Fibroblast of villous mesenchyme (primary cell): ENCODE results near the gene ZC3H4. TPM values are rescaled to one million over a fixed set of nuclear protein-coding genes. Genes with fewer than 3 reads are reported as not detected.

Experiments
- DNase-seq: peaks from one replicate; pipeline ENCODE4 v3.0.0-alpha.2; 2010; ENCODE audit warnings: low read depth
- H3K4me3 ChIP-seq: 2 replicates; pipeline ENCODE4 v1.5.1; 2011; ENCODE audit warnings: low read depth, mild to moderate bottlenecking, low read length
- total RNA-seq: library from RNA; depleted of rRNA; stranded (reverse); fragments of >200 nt; gene quantifications from 2 replicates; pipeline ENCODE4 v1.2.3, GENCODE V29; 2012
- TF ChIP-seq, protein P1 (sequence below): IDR thresholded peaks from 2 replicates; pipeline ENCODE4 v1.5.1; 2012; ENCODE audit warnings: low read depth, mild to moderate bottlenecking, low read length; ENCODE audit not compliant: insufficient read depth

ZC3H4 gene
- total RNA-seq, 1 donor: 16.0 TPM

DNA sequence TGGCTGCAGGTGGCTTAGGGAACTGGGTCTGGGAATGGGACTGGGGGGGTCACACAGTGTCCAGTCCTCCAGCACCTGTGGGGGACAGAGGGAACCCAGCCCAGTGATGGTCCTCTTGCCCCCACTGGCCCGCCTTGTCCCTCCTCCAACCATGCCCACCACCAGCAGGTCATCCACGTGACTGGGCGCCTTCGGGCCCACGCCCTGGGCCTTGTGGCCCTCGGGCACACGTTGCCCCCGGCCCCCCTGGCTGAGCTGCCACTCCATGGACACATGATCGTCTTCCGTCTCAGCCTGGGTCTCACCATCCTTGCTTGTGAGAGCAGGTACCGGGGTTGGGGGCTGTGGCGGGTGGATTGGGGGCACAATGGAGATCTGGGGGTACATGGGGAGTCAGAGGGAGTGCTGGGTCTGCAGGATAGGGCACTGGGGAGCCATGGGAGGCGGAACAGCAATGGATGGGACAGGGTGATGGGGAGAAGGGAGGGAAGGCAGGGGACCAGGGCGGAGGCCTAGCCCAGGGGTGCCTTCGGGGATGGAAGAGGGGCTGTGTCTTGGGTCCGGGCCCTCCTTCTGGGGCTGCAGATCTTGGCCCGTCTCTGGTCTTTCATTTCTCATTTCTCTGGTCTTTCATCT lies 74.2 kb downstream of the ZC3H4 start:
- no peak overlapping the region for H3K4me3 ChIP-seq
- no peak for DNase-seq
- TF ChIP-seq, protein P1, sequence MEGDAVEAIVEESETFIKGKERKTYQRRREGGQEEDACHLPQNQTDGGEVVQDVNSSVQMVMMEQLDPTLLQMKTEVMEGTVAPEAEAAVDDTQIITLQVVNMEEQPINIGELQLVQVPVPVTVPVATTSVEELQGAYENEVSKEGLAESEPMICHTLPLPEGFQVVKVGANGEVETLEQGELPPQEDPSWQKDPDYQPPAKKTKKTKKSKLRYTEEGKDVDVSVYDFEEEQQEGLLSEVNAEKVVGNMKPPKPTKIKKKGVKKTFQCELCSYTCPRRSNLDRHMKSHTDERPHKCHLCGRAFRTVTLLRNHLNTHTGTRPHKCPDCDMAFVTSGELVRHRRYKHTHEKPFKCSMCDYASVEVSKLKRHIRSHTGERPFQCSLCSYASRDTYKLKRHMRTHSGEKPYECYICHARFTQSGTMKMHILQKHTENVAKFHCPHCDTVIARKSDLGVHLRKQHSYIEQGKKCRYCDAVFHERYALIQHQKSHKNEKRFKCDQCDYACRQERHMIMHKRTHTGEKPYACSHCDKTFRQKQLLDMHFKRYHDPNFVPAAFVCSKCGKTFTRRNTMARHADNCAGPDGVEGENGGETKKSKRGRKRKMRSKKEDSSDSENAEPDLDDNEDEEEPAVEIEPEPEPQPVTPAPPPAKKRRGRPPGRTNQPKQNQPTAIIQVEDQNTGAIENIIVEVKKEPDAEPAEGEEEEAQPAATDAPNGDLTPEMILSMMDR: no peak

DNA sequence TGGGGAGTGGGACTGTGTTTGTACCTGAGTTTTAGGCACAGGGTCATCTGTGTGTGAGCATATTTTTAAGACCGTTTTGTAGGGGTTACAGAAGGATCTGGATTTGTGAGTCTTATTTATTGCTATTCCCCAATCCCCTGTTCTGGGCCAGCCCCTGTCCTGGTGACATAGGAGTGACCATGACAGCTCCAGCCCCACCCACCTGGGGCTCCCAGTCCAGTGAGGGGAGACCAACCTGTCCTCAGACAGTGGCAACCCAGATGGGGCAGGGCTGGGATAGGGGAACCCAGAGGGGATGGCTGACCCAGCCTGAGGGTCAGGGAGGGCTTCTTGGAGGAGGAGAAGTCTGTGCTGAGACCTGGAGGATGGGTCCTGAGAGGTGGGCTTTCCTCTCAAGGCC lies 75.8 kb downstream of the ZC3H4 start:
- TF ChIP-seq, protein P1: no peak
- no peak for DNase-seq
- H3K4me3 ChIP-seq: no peak overlapping the region

DNA sequence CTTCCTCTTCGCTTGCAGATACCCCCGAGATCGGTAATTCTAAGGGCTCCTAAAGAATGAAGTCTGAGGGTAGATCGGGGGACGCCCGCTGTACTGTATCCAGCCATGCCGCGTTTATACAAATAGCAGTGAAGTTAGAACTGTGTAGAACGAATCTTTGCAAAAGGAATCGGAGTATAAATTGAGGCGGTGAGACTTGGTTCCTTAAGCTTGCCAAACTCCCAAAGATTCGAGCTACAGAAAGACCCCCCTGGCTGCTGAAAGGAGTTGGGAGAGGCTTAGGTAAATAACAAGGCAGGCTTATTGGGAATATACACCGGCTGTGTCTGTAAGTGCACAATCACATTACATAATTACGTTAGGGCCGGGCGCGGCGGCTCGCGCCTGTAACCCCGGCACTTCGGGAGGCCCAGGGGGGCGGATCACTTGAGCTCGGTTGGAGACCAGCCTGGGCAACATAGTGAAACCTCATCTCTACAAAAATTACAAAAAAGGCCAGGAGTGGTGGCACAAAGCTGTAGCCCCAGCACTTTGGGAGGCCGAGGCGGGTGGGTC lies 77.4 kb downstream of the ZC3H4 start:
- peak overlapping the region; percentile 50 for H3K4me3 ChIP-seq
- no peak for DNase-seq
- TF ChIP-seq, protein P1: no peak

DNA sequence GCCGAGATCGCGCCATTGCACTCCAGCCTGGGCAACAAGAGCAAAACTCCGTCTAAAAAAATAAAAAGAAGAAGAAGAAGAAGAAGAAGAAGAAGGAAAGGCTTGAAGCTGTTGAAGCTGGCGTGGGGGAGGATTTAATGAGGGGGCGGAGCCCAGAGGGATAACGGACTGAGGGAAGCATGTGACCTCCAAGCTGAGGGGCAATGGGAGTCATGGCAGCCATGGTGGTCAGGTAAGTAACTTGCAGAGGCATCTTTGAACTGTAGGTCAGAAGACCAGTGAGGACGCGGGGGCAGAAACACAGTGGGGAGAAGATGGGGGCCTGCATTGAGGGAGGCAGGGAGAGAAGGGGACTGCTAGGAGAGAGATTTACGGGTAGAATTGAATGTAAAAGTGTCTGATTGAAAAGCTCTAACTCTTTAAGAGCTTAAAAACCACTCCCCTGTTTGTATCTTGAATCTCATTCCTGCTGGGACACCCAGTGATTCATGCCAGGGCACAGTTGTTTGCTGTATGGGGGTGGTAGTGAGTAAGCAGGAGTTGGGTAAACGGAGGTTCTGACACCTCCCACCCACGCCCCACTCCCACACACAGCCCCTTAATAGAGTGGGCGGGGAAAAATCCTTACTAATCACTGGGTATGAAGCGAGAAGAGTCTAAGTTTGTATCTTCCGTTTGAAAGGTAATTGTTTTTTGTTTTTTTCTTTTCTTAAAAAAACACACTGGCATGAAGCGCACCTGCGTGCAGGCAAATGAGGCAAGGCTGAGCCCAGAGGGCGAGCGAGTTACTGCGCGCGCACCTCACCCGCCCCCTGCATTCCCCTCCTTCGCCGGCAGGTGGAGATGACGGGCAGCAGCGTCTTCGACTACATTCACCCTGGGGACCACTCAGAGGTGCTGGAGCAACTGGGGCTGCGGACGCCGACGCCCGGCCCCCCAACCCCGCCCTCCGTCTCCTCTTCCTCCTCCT lies 78.2 kb downstream of the ZC3H4 start:
- DNase-seq: peak; percentile 82
- peak overlapping the region; percentile 50 for H3K4me3 ChIP-seq
- TF ChIP-seq, protein P1: peak; percentile 93

DNA sequence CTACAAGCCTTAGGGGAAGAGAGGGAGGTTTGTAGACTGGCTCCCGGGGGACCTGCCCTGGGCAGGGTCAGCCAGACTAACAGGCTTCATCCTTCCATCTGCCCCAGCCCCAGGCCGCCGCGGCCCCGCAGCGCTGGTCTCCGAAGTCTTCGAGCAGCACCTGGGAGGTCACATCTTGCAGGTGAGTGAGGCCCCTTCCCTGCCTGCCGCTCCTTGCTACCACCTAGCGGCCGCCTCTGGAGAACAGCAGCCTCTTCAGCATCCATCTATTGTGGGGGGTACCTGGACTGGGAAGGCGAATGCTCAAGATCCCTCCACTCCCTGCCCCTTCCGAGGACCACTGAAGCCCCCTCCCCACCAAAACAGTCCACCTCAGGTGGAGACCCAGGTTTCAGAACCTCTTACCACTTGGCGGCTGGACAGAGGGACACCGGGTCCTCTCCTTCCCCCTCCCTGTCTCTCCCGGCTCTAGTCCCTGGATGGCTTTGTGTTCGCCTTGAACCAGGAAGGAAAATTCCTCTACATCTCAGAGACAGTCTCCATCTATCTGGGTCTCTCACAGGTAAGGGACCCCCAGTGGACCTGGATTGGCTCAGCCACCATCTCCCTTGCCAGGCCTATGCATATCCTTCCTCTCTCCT lies 81.3 kb downstream of the ZC3H4 start:
- no peak overlapping the region for H3K4me3 ChIP-seq
- TF ChIP-seq, protein P1: peak; percentile 85
- no peak for DNase-seq

DNA sequence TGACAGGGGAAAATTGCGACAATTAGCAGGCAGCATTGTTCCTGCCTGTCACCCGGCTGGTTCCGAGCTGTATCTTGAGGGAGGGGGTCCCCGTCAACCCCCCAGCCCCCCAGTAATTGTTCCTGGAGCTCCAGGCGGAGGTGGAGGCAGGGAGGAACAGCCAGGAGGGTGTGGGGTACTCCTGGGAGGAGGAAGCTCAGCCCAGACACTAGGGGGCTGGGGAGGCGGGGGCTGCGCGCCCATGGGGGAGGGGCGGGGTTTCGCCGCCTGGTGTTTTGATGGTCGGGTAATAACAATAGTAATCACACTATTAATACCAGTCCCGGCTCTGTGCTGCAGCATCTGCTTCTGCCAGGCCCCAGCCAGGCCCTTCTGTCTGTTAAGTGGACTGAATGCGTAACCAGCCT lies 85.4 kb downstream of the ZC3H4 start:
- TF ChIP-seq, protein P1: no peak
- no peak overlapping the region for H3K4me3 ChIP-seq
- no peak for DNase-seq
